ENCODE data around the gene SLC25A22. TPM values are rescaled to one million over a fixed set of nuclear protein-coding genes. Genes with fewer than 3 reads are reported as not detected.

SLC25A22 gene
- total RNA-seq, 1 donor from 2014 or later, result 35.4 TPM

- POLR2A ChIA-PET, result interaction anchor here (0.9 kb wide), 1 partner anchor 48 kb away, joined by 3 read pairs; the partner anchor contains the start of gene PNPLA2
- ATAC-seq (ENCODE audit: low read depth), result no peak
- intact Hi-C loops (cut with micrococcal nuclease), result no loop called here
Measured at GRCh38 chr11:770642-771616, 27.2 kb downstream of the SLC25A22 start.

GRCh38 chr11:769887-770641 lies 28.0 kb downstream of the SLC25A22 start:
- no peaks in the 10 kb centered on the region for H3K27me3 Mint-ChIP-seq
- peaks cover 3% of the 10 kb centered on the region for H3K4me1 Mint-ChIP-seq
- no peak for TF ChIP-seq CTCF (IDR thresholded peaks at IDR 0.05)
- POLR2A ChIA-PET, result interaction anchor here (0.9 kb wide), 1 partner anchor 49 kb away, joined by 3 read pairs; the partner anchor contains the start of gene PNPLA2
- intact Hi-C loops (cut with micrococcal nuclease), result no loop called here
- H3K4me3 Mint-ChIP-seq, result no peak overlapping the region
- ATAC-seq (ENCODE audit: low read depth) (no peak), DNase-seq (no peak)
- H3K27ac Mint-ChIP-seq, result no peak overlapping the region
- no peaks in the 10 kb centered on the region for H3K9me3 Mint-ChIP-seq
- peaks cover 38% of the 10 kb centered on the region for H3K36me3 Mint-ChIP-seq (ENCODE audit: low read depth)
- CTCF ChIA-PET, result no interaction called here

More at GRCh38 chr11:770642-771616, 27.2 kb downstream of the SLC25A22 start:
- Mint-ChIP-seq H3K27me3 (no peaks in the 10 kb centered on the region), H3K27ac (no peak overlapping the region), H3K4me1 (peaks cover 5% of the 10 kb centered on the region), H3K4me3 (no peak overlapping the region), H3K9me3 (no peaks in the 10 kb centered on the region), H3K36me3 (ENCODE audit: low read depth) (peaks cover 32% of the 10 kb centered on the region)
- CTCF ChIA-PET, result no interaction called here
- no peak for TF ChIP-seq CTCF (IDR thresholded peaks at IDR 0.05)
- no peak for DNase-seq

- ChIA-PET POLR2A (no interaction called here), CTCF (no interaction called here)
- H3K4me1 Mint-ChIP-seq, result peaks cover 3% of the 10 kb centered on the region
- TF ChIP-seq CTCF (IDR thresholded peaks at IDR 0.05), result no peak
- H3K27me3 Mint-ChIP-seq, result no peaks in the 10 kb centered on the region
- H3K36me3 Mint-ChIP-seq (ENCODE audit: low read depth), result peaks cover 59% of the 10 kb centered on the region
- ATAC-seq (ENCODE audit: low read depth), result no peak
- H3K4me3 Mint-ChIP-seq, result no peak overlapping the region
- H3K9me3 Mint-ChIP-seq, result no peaks in the 10 kb centered on the region
- H3K27ac Mint-ChIP-seq, result no peak overlapping the region
- intact Hi-C loops (cut with micrococcal nuclease), result no loop called here
- DNase-seq, result no peak
Measured at GRCh38 chr11:767238-767637, 30.8 kb downstream of the SLC25A22 start.

GRCh38 chr11:766936-767210 lies 31.2 kb downstream of the SLC25A22 start:
- DNase-seq, result no peak
- TF ChIP-seq CTCF (IDR thresholded peaks at IDR 0.05), result no peak
- Mint-ChIP-seq H3K27ac (no peak overlapping the region), H3K4me3 (no peak overlapping the region), H3K9me3 (no peaks in the 10 kb centered on the region), H3K27me3 (no peaks in the 10 kb centered on the region), H3K36me3 (ENCODE audit: low read depth) (peaks cover 63% of the 10 kb centered on the region), H3K4me1 (peaks cover 3% of the 10 kb centered on the region)
- ChIA-PET CTCF (no interaction called here), POLR2A (no interaction called here)
- no peak for ATAC-seq (ENCODE audit: low read depth)
- intact Hi-C loops (cut with micrococcal nuclease), result no loop called here

Data from activated B cell treated with CpG ODN at 0.5 μM for 24 hours (primary cell).